NCI-H1436 (cell line): ENCODE measurements around the gene RABGAP1L.

Source experiments
- DNase-seq: peaks from one replicate; lab custom pipeline; 2025; lab: John Stamatoyannopoulos, UW

The RABGAP1L gene

DNA sequence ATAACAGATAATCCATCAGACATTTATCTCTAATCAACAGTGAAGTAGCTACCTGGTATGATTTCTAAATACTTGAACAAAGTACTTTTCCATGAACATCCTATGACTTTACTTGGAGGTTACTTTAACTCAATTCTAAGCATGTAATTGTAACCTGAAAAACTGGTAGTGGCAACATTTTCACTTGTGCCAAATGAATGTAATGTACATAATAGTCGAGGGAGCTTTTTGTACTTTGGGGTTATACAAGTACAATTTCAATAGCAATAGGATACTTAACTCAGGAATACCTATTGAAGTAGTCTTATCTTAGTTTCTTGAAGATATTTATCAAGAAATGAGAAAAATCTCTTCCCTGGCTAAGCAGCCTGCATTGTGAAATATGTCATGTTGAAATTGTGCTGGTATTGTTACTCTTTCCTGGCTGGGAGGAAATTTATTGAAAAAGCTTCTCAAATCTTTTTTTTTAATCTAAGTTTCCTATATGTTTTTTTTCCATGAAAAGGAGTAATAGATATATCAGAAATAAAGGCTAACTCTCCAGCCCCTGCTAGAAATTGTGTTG is 806.8 kb downstream of the RABGAP1L start:
- DNase-seq: no peak

DNA sequence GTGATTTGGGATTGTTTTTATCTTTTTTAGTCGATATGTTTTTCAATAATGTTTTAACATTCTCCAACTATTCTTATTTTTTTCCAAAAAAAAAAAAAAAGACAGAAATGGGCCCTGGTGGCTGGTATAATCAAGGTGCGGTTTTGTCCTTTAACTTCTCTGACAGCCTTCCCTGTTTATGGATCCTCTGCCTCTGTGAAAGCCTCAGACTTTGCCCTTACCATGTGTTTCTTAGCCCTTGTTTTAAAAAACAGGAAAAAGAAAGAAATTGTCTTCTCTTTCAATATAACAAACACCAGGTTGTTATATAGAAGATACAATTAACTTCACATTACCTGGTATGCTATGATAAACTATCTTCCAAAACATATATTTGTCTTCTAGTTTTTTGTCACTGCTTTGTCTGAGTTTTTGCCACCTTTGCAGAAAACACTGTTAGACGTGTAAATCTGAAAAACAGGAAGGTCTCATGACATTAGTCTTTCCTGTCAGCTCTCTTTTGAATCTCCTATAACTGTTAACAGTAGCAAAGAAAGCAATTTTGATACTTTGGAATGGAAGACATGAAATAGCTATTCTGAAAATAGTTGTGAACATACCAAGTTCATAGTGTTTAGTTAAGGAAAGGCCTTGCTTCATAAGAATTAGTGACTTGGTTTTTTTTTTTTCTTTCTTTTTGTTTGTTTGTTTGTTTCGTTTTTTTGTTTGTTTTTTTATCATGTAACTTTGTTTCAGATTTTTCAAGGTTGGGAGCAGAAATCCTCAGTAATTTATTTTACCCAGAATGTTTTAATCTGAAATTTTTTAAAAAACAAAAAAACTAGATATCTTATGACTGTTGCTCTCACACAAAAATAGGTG is 808.8 kb downstream of the RABGAP1L start:
- DNase-seq: no peak

DNA sequence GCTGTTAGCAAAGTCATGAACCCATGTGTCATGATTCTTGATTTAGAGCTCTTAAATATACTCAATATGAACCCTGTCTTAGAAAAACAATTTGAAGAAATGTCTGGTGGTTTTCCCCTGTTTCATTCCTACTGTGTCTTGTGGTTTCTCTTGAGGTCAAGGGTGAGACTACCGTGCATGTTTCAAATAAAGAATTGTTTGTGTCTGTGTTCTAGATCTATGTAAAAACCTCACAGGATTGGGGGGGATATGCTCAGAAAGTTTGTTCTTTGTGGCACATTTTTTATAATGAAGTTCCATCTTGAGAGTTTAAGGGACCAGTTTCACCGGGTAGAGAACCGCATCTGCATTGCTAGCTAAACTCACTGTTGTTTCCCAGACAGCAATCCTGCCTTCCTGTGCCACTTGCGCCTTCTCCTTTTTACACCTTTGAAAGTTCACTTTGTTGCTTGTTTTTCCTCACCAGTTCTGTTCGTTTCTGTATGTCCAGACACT is 809.5 kb downstream of the RABGAP1L start:
- no peak for DNase-seq

DNA sequence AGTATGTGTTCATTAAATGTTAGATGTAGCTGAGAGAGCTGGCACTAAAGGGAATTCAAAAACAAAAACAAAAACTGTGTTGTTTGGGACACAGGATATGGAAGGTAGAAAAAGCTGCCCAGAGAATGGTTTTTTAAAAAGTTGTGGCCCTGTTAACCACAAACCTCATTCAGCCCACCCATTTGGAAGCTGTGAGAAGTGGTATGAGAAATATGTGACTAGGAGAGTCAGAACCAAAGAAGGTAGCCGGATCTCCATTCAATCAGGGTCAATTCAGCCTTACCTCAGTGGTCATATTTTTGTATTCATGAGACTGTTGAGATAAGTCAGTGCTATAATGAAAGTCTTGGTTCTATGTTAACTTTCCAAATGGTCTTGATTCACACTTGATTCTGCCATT is 810.7 kb downstream of the RABGAP1L start:
- no peak for DNase-seq

DNA sequence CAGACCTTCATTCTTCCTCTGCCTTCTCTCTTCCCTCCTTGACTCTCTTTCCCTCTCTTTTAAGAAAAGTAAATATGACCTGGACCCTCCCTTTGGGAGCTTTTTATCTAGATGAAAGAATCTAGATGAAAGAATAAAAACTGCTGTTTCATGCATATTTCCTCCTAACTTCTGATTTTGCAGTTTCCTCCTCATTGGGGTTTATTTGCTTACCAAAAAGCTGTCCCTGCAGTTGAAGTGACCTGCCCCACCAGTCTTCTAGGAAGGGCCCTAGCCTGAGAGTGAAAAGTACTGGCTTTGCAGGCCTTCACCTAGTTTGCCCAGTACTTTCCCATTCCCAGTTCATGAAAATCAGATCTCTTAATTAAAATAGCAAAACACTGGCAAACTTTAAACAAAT is 812.1 kb downstream of the RABGAP1L start:
- no peak for DNase-seq

DNA sequence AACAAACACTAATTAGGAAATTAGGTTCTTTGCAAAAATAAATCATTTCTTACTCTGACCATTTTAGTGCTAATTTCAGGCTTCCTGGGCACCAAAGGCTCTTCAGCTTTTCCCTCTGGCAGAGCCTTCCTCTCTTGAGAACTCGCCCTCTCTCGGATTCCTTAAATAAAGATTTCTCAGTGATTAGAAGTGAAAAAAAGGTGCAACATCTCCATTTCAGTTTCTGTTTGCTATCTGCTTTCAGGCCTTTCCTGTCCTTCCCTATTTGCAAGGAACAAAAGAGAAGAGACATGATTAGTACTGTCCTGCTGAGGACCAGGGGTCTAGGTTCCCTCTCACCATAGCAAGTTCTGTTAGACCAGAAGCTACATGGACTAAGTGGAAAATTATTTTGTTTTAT is 812.6 kb downstream of the RABGAP1L start:
- DNase-seq: no peak

DNA sequence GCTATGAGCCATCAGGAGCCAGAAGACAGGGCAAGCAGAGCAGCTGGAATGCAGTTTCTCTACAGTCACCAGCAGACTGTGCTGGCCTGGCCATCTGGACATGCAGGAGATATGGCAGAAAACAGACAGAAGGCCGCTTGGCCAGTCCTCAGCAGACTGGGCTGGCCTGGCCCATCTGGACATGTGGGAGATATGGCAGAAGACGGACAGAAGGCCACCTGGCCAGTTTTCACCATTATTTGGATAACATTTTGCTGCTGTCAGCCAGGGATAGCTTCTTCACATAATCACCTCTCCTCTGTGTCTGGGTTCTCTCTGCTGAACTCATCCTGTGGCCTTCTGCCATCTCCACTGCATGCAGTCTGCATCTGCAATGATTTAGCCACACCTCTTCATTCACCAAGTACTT is 815.4 kb downstream of the RABGAP1L start:
- DNase-seq: no peak

DNA sequence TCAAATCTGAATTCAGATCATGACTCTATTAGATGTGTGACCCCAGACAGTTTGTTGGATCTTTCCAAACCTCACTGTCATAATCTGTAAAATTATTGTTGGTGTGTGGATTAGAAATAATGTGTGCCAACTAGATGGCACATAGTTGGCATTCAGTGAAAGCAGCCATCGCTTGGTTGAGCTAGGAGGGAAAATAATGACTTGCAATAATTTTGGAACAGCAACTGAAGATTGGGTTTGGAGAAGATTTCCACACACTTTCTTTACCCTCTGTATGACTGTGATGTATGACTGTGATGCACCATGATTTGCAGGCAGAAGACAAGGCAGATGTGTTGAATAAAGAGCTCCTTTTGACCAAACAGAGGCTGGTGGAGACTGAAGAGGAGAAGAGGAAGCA is 816.4 kb downstream of the RABGAP1L start:
- no peak for DNase-seq

DNA sequence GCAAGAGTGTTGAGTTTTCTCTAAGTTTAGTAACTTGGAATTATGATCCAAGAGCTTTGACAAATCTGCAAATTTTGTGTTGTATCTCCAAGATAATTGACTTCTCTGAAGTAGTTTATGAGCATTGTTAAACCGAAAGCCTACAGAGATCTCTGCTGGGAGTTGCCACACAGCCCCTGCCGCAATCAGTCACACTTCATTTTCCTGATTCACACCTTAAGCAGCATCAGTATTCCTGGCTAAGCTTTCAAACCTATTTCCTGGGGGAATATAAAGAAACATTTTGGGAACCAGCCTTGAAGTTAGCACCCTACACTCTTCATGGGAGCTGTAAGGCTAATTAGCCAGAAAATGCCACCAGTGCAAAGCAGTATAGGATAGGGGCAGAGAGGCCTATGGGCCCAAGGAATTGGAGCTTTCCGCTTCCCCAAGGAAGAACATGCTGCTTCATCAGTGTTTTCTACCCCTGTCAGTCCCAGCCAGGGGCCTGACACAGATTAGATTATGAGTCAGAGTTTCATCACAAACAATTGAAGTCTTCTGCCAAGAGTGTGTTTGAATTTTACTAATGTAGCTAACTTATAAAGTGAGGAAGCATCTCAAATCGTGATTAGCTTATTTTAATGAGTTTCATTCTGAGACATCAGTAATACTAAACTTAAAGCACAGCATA is 817.3 kb downstream of the RABGAP1L start:
- DNase-seq: no peak

DNA sequence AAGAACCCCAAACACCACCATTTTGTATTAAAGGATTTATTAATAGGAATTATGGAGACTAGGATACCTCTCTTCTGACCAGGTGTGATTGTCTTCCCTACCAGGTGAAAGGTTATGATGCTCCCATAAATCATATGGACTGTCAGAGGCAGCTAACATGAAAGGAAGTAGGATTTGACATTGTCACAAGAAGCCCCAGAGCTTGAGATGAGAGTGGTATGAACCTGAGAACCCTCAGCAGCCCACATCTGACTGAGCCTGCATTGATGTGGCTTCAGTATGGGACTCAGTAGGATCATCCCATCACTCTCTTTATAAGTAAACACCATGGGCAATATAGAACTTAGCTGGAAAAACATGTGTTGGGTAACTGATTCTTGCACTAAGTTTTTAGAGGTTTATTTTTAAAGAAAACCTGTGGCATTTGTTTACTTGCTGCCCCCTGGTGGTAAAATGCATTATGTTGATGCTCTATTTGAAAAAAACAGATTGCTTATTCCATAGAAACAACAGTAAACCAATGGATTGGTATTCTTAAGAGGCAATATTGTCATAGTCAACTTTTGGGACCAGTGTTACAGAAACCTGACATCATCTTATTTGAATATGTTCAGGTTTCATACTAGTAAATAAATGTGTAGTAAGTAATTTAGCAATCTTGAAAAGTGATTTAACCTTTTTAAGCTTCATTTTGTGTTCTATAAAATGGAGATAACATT is 823.8 kb downstream of the RABGAP1L start:
- DNase-seq: peak; percentile 18

DNA sequence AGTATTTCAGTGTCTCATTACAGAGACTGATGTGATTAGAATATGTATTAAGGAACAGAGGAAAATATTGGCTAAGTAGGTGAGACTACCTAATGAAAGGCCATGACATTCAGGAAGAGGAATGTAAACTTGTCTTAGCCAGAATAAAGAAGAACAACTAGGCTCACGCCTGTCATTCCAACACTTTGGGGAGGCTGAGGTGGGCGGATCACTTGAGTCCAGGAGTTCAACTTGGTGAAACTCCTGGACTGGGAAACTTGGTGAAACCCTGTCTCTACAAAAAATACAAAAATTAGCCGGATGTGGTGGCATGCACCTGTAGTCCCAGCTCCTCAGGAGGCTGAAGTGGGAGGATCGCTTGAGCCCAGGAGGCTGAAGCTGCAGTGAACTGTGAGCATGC is 825.6 kb downstream of the RABGAP1L start:
- DNase-seq: no peak

DNA sequence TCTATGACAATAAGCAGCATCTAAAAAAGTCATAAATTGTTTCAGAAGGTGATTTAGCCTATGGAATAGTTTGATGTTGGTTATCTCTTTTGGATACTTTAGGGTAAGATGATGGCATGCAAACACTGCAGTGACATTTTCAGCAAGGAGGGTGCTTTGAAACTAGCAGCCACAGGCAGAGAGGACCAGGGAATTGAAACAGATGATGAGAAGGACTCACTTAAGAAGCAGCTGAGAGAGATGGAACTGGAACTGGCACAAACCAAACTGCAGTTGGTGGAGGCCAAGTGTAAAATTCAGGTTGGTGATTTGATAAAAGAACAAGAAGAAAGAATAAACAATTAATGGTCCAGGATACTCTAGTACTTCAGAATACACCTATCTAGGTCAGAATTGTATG is 829.2 kb downstream of the RABGAP1L start:
- no peak for DNase-seq

DNA sequence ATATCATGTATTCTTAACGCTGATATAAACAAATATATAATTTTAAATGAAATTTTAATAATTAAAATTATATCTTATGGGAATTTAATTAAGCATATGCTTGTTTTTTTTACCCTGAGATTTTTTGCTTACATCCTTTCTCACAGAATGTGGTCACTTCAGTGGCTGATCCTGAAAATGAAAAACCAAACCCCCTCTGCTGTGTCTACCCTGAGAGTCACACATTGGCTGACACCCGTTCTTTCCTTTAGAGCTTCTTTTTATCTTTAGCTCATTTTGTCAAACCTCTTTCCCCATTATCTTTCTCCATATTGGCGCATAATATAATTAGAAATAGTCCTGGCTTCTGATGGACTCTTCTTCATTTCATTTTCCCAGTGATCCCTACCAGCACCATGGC is 829.7 kb downstream of the RABGAP1L start:
- no peak for DNase-seq

DNA sequence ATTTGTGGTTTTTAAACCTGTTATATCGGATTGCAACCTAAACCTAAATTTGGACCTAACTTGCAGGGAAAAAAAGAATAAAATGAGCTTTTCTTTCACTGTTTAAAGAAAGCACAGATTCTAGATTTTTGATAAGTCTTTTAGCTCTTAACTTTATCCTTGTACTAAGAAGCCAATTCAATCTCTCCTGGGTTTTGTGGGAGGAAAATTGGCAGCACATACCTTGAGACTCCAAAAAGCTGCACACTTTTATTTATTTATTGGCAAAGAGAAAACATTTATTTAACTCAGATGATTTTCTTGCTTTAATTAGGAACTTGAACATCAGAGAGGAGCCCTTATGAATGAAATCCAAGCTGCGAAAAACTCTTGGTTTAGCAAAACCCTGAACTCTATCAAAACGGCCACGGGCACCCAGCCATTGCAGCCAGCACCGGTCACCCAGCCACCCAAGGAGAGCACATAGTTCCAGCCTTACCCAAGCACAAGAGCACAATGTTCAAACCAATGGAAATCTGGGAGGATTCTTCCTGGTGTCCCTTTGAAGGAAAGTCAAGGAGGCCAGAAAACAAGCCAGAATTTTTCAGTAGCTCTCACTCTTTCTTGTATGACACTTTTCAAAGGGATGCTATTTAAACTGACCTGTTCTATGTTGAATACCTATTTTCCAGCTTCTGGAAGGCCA is 830.4 kb downstream of the RABGAP1L start:
- DNase-seq: no peak

DNA sequence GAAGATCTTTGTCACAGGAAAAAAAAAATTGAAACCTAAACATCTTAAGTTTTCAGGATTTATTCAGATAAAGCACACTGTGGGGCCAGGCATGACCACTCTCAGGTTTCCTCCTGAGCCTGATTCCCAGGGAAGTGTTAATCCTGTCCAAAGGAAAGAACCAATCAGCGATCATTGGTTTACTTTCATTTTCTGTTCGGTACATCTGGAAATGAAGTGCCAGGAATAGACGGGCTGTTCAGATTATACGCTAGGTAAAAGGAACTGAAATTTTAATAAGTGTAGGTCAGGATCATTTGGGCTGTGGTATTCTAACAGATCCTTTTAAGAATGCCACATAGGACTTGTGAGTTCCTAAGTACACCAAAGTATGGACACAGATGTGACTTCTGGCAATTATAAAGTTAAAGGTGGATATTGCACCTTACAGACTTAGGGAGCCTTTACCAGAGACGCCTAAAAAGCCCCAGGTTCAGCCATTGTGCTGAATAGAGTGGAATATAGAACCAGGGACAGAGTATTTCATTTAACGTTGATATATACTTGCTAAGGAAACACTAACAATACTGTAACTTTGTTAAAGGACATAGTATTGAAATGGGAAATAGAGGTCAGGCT is 831.2 kb downstream of the RABGAP1L start:
- no peak for DNase-seq

DNA sequence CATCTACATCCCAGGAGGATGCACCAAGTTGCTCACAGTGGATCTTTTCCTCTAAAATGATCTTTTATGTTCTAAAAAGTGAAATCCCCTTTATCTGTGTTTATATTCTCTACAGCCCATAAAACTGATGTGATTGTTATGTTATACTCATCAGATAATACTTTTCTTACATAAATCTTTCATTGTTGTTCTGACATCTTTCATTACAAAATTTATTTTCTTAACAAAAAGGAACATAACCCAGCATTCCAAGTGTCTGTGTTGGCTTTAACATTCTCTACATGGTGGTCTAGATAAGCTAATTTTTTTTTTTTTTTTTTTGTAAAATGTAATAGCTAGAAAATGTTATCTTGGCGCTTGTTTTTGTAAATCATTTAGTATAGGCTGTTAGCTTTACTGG is 832.2 kb downstream of the RABGAP1L start:
- DNase-seq: no peak

DNA sequence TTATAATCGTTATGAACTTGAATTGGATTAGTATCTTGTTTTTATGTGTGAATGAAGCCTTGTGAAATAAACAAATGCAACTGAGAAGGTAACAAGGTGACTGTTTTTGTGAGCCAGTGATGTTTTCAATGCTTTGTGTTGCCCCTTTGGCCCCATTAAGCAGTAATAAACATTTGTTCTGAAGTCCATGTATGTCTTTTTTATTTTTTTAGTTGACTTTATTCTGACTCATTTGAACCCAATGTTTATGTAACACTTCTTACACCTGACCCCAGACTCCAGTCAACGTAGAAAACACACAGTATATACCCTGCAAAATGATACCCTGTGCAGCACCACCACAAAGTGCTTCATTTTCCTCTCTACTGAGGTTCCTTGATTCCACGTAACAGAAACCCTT is 835.8 kb downstream of the RABGAP1L start:
- no peak for DNase-seq

DNA sequence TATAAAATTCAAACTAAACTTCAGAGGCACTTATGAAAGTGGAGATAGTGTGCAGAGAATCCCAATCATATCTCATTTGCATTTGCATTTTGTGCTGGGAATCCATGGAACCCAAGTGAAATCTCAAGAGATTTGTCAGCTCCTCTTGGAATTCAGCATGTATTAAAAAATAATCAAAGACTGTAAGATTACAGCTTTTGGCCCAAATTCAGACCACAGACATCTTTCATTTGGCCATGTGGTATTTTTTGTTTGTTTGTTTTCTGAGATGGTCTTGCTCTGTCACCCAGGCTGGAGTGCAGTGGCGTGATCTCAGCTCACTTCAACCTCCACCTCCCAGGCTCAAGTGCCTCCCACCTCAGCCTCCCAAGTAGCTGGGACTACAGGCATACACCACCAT is 836.6 kb downstream of the RABGAP1L start:
- no peak for DNase-seq

DNA sequence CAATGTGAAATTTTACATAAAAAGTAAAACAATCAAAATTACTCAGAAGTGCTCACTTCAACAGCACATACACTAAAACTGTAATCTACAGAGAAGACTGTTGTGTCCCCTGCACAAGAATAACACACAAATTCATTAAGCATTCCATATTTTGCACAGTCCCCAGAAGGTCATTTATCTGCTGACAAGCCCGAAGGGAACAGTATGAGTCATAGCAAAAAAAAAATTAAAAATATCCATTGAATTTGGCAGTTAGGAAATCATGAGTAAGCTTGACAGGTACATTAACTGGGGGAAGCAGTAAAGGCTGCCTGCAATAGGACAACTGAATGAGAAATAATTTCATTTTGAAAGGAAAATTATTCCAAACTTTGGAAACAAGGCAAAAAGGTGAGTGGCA is 837.2 kb downstream of the RABGAP1L start:
- DNase-seq: no peak

DNA sequence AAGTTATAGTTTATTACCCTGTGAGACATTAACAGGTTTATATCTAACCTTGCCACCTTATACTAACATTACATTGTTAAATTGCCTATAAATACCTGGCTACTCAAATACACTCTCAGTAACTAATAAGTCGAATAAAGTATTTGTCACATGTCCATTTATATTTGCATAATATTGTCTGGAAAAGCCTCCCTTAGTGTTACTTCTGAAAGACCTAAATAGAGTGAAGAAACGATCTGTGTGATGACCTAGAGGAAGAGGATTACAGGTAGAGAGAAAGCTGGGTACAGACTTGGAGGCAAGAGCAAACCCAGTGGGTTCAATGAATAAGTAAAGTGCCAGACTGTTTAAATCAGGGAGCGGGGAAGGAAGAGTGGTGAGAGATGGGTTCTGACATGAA is 837.7 kb downstream of the RABGAP1L start:
- DNase-seq: no peak

DNA sequence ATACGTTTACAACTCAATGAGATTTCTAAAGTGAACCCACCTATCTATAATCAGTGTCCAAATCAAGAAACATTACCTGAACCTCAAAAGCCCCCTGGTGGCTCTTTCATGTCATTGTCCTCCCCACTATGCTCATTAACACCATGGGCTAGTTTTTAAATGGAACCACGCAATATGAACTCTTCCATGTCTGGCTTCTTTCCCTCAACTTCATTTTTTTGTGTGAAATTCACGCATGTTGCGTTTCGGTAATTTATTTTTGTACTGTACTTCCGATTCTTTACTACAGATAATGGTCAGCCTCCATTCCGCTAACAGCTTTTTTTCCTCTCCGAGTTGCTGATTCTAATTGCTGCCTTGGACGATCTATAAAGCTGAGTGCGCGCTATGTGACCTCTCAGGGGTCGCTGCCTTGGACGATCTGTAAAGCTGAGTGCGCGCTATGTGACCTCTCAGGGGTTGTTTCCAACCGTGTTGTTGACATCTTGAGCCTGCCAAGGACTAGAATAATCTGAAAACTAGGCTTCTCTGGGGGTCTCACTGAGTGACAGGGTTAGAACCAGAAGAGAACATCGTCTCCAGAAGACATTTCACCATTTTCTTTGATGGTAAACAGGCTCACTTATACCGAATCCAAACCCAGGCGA is 839.4 kb downstream of the RABGAP1L start:
- DNase-seq: peak; percentile 65
